HG03280 (cell line): Measurements from ENCODE around the gene CACNG1.

Source experiments
- ATAC-seq: cut with Tn5 transposase; IDR thresholded peaks from one replicate; pipeline ENCODE4 v1.9.1; 2021; ENCODE audit warnings: mild to moderate bottlenecking, moderate library complexity; ENCODE audit not compliant: unreplicated experiment

CACNG1 gene, protein sequence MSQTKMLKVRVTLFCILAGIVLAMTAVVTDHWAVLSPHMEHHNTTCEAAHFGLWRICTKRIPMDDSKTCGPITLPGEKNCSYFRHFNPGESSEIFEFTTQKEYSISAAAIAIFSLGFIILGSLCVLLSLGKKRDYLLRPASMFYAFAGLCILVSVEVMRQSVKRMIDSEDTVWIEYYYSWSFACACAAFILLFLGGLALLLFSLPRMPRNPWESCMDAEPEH

DNA sequence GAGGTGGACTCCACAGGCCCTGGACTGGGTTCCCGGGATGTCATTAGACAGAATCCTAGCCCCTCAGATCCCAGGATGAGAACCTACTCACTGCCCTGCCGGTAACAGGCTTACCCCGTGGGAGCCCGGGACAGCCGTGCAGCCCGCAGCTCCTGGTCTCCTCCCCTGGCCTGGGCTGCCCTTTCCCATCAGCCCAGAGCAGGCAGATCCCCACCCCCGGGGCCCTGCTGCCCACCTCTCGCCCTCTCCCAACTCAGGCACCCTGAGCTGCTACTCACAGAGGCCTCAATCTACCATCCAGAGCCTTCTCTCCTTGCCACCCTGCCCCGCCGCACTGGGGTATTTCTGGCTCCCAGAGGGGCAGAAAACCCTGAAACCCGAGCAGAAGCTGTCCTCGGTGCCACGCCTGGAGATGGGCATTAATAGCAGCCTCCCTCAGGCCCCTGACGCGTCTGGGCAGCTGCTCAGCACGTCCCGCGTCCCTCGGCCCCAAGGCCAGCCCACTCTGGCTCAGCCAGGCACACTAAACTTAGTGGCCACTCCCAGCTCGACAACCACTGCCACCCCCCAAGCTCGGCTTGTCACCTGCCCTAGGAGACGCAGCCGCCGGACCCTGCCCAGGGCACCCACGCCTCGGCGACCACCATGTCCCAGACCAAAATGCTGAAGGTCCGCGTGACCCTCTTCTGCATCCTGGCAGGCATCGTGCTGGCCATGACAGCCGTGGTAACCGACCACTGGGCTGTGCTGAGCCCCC is at the start of gene CACNG1:
Gene CACNG1 (plus strand): TSS at position 539 of the 757 bp plus-strand sequence. CDS start 107 bp downstream, at position 646.
- no peak for ATAC-seq

DNA sequence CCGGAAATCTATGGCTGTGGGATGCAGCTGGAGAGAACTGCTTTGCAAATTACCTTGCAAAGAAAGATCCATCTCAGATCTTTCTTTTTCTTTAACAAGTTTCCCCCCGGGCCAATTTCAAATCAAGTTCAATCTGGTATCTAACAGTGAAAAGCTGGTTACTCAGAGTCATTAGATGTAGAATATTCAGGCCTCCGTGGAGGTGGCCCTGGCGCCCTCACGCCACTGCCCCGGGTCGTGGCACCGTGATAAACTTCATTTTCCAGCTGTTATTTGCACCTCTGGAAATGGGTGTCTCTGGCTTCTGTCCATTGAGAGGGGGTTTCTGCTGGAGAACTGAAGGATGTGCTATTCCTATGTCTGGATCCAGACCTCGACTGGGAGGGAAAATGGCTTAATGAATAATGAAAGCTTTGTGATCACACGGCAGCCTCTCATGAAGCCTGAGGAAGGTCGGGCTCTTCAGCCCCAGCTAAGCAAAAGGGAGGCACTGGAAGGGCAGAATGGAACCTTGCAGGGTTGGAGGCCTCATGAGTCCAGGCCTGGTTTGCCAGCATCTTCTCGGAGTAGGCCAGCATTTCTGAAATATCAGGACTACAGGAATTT is 49.3 kb upstream of the CACNG1 start:
- no peak for ATAC-seq

DNA sequence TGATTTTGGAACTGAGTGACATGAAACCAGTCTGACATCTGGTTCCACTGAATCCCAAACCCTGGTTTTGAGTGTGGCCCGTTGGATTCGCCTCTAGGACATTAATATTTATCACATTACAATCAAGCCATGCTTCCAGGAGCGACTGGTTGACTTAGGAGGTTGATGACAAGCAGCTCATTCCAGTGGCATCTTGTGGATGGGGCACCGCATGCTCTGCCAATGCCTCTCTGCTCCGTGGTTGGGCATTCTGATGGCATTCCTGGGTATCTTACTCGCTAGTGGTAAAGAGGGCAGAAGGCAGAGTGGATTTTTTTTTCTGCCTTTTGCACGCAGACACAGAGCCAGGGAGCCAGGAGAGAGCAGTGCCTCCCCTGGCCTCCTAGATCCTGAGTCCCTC is 48.4 kb upstream of the CACNG1 start:
- ATAC-seq = no peak

DNA sequence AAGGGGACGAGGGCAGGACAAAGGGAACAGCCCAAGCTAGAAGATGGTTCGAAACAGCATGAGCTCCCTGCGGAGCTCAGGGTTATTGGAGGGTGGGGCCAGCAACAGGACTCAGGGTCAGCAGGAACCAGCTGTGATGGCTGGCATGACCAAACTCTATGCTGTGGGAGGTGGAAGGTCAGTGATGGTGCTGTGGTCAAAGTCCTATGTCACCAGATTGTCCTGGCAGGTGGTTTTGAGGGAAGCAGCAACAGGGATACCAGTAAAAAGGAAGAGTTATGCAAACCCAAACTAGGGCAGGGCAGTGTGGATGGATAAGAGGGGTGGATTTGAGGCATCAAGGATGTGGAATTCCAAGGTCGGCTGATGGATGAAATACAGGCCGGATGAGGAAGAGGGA is 47.4 kb upstream of the CACNG1 start:
- ATAC-seq = no peak

DNA sequence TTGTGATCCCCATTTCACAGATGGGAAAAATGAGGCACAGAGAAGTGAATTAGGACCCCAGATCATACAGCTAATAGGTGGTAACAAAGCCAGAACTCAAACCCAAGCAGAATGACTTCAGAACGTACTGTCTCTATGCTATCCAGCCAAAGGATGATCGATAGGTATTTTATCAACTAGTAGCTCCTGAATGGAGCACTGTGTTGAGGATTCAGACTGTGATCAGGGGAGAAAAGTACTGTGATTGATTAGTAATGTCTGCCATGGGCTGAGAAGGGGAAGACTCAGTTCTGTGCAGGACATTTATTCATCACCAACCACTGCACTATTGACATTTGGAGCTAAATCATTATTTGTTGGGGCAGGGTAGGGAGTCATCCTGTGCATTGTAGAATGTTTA is 41.1 kb upstream of the CACNG1 start:
- no peak for ATAC-seq

DNA sequence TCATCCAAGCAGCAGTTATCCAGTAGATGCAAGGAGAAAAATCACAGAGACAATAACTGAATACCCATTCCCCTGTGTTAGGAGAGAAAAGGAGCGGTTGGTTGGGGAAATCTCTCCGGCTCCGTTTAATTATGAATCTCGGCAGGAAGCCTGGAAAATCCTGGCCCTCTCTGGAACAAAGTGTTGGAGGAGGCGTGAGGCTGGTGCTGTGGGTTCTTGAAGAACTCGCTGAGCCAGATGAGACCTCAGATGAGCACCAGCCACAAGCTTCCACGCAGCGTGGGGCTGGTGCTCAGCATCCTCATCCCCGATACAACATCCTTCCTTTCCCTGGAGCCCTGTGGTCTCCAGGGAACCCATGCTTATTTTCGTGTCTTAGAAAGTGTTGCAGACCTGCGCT is 40.2 kb upstream of the CACNG1 start:
- no peak for ATAC-seq

DNA sequence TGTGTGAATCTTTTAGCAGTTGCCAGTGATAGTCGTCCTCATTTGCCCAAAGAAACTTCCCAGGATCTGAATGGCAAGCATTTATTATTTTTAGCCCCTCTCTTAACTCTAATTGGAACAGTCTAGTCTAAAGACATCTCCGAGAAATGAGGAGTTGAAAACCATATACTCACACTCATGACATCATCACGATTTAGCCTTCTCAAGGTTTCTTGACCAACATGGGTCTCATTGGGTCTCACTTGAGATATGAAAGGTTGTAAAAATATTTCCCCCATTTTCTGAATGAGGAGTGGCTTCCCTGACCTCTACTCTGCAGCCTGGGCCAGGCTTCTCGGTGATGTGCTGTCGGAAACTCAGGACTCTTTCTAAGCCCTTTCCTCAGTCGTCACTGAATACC is 37.1 kb upstream of the CACNG1 start:
- ATAC-seq = no peak

DNA sequence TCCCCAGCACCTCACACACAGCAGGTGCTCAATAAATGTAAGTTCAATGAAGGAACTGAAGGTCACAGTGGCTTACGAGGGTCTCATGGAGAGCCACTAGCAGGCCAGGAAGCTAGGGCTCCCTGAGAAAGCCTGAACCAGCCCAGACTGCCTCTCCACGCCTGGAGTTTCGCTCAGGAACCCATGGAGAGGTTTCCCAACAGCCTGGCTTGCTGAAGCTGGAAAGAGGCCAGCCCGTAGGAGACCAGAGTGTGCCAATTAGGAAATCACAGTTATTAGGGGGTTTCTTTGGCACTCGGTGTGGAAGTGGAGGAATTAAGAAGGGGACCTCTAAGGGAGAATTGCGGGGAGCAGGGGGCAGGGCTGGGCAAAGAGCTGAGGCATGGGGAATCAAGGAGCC is 36.3 kb upstream of the CACNG1 start:
- no peak for ATAC-seq

DNA sequence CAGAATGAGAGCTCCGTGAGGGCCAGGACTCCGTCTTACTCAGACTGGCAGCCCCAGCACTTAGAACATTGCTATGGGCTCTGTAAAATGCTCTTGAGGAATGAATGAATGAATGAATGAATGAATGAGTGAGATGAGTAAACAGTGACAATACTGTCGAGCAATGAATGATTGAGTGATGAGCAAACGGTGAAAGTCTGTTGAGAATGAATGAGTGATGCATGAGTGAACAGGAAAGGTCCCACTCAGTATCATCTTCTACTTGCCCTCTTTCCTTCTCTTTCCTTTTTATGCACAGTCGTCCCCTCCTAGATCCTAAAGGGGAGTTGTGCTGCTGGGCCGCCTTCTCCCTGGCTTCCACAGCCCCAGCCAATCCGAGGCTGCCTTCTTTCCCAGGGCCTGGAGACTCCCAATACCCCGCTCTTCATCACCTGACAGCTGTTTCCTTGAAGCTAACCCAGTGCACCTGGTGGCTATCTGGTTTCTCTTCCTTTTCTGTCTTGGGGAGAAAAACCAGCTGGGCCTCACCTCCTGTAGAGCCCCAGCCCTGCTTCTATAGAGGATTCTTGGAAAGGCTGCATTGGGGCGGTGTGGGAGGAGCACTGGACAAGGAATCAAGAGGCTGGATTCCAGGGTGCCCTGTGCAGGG is 32.7 kb upstream of the CACNG1 start:
- peak; percentile 78 for ATAC-seq

DNA sequence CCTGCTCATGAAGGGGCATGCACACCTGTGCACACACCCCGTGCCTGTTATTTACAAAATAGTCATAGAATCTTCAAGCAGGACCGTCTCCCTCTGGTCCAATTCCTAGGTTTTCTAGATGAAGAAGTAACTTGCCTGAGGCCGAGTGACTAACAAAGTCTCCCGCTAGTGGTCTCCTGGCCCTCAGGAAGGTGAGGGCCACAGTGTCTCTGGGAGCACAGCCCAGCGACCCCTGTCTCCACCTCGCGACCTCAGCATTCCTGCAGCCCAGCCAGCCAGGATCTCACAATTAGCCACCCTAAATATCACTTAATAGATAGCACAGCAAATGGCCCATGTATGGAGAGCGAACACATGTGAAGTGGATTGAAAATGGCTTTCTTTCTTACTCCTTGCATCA is 30.5 kb upstream of the CACNG1 start:
- no peak for ATAC-seq

DNA sequence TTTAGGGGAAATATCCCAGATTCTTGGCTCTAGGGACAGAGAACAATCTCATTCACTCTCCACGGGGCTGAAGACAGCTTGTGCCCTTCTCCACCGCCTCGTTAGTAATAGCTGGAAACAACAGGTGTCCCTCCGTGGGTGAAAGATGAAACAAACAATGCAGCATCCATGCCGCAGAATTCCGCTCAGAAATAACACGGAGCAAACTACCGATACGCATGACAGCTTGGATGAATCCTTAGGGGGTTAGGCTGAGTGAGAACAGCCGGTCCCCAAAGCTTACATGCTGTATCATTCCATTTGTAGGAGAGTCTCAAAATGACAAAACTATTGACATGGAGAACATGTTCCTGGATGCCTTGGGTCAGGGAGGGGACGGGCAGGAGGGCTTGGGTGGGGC is 29.4 kb upstream of the CACNG1 start:
- no peak for ATAC-seq

DNA sequence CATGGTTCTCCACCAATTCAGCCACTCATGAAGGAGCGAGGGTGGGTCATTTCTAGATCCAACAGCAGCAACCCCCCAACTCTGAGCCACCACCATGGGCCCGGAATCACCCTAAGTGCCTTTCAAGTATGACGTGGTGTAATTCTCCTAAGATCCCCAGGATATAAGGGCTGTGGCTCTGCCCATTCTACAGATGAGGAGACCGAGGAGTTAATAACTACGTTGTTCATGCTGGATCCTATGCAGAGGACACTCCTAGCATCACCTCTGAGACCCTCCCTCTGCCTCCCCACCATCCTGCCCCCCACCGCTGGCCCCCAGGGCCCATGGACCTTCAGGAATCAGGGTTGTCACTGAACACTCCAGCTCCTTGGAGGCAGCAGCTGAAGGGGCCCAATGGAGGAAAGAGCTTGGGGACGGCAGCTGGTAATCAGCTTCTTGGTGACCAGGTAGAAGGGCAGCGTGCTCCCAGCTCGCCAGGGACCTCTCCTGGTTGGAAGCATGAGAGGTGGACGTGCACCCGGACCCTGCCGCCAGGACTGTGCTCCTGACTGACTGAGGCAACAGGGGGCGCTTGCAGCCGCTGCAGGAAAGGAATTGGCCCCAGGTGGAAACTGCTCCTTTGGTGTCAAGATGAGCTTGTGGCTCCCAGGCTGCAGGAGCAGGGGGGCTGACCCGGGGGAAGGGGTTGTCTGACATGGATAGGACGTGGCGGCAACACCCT is 28.2 kb upstream of the CACNG1 start:
- ATAC-seq = no peak

DNA sequence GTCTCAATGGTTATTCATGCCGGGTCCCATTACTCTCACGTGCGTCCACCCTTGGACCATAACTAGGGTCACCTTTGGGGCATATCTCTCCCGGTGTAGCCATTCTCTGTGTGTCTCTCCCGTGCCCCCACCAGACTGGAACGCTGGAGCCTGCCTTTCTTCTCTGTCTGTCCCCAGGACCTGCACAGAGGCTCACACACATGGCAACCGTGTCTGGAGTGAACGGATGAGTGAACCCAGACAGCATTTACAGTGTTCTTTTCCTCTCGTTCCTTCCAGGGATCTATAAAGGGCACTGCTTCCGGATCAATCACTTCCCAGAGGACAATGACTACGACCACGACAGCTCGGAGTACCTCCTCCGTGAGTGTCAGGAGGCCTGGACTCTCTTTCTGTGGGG is 26.4 kb upstream of the CACNG1 start:
- no peak for ATAC-seq

DNA sequence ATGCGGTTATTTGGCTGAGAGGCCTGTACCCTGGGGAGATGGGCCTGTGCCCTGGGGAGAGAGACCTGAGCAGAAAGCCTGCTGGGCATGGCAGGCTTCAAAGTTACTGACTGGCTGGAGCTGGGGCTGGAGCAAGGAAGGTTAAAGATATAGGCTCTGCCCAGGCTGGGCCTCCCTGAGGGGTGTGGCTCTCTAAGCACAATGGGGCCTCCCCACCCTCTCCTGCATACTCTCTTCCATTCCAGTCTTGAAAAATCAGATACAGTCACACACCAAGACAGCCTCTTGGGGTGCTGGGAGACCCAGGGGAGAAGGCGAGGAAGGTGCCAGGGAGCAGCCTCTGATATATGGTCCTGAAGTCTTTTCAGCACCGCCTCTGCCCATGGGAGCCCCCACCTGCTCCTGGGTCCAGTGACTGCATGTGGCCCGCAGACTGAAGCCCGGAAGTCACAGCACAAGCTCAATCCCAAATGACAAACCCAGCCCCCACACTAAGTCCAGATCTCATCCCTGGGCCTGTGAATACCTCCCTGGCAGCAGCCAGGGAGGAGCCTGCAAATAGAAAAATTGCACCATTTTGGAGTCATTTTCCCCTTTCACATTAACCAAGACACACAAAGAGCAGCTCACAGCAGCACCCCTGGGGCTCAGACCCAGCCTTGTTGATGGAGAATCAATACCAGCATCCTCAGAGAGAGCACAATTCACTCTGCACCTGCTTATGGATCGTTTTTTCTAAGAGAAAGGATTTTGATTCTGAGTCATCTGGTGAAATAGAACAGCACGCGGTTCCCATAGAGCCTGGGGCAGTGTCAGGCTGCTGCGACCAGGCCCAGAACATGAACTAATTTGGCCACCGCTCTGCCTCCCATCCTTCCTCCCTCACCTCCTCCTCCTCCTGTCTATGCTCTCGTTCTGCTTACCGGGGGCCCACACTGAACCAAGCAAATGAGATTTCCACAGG is 25.6 kb upstream of the CACNG1 start:
- no peak for ATAC-seq

DNA sequence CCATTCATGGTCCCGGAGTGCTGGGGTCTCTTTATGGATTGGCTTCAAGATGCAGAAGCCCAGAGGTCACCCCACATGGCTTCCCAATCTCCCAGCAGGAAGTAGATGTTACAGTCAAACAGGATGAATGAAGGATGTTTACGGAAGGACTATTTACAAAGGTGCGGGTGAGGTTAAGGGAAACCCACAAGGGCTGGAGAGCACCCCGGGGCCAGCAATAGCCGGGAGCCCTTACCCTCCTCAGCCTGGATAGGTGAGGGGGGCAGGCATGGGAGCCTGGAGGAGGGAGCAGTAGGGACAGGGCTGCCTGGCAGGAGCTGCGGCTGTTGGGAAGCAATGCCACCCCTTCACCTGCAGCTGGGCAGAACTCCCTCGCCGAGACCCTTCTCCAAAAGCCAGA is 24.5 kb upstream of the CACNG1 start:
- no peak for ATAC-seq

DNA sequence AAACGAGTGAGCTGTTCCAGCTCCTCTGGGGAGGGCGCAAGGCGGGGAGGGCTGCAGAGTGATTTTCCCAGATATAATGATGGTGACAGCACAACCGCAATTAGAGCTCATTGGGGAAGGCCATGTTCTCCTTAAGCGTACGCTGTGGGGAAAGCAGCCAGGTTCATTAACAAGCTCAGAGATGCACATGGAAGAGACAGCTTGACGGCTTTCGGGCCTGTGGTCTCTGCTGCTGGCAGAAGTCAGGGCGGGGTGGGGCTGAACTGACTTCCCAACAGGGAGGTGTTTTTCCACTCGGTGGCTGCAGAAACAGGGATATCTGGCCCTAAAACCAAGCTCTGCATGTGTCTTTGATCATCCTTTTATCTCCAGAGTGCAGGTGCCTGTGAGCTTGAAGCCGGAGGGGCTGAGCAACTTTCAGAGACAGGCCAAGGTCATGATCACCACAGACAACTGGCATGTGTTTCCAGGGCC is 24.0 kb upstream of the CACNG1 start:
- no peak for ATAC-seq

DNA sequence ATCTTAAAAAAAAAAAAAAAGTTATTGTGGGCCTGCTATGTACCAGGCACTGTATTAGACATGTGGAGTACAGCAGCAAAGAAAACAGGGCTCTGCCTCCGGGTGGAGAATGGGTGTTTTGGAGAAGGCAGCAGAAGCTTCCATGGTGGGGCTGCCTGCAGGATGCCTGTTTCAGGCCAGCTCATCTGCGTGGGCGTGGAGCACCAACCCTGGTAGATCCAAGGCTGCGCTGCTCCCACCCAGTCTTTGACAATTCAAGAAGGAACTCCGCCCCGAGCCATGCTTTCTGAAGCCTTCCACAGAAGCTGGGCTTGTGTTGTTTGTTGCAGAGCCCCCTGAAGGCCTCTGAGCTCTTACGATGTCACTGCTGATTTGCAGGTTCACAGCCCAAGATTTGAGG is 23.2 kb upstream of the CACNG1 start:
- ATAC-seq = no peak

DNA sequence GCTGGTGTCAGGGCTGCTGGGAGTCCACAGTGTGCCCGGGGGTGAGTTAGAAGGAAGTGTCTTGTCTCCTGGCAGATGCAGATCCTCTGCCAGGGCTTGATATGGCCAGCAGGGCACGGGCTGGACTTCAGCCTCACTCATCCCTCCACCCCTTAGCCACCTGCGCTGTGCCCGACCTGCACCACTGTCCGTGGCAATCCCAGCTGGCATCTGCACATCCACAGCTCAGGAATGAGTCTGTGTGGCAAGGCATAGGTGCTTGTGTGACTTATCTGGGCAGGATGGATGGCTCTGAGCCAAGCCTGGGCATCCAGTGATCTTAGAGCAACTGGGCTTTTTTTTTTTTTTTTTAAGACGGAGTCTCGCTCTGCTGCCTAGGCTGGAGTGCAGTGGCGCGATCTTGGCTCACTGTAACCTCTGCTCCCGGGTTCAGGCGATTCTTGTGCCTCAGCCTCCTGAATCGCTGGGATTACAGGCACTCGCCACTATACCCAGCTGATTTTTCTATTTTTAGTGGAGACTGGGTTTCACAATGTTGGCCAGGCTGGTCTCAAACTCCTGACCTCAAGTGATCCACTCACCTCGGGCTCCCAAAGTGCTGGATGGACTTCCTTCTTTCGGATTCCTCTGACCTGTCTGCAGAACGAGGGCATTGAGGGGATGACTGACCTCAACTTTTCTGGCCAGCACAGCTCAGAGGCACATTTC is 22.5 kb upstream of the CACNG1 start:
- no peak for ATAC-seq

DNA sequence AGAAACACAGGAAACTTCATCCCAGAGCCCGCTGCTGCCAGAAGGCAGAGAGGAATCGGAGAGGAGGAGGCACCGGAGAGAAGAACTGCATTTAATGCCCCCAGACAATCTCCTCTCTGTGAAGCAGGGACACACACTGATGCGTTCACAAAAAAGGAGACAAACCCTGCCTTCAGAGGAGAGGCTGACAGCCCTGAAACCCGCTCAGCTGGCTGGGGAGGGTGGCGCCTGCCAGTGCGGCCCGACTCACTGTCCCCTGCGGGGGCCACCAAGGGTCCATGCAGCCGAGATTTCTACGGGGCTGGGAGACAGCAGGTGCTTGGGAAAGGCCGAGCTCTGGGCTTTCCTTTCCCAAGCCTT is 21.9 kb upstream of the CACNG1 start:
- ATAC-seq = no peak
